GM21723 (cell line): ENCODE measurements around the gene AFAP1L1.

ENCODE experiments used
- ATAC-seq: cut with Tn5 transposase; IDR thresholded peaks from one replicate; pipeline ENCODE4 v1.9.1; 2021; ENCODE audit warnings: mild to moderate bottlenecking, moderate library complexity; ENCODE audit not compliant: unreplicated experiment

AFAP1L1 gene

GRCh38 chr5:149283626-149284480 lies 12.2 kb downstream of the AFAP1L1 start:
- ATAC-seq: no peak

- ATAC-seq: no peak
These were observed 12.8 kb downstream of the AFAP1L1 start for GRCh38 chr5:149284501-149284900.

- no peak for ATAC-seq
These were observed 13.5 kb downstream of the AFAP1L1 start for GRCh38 chr5:149285153-149285552.

- no peak for ATAC-seq
These were observed 16.8 kb downstream of the AFAP1L1 start for GRCh38 chr5:149288436-149288835.

GRCh38 chr5:149289301-149289700 lies 17.6 kb downstream of the AFAP1L1 start:
- ATAC-seq: no peak

GRCh38 chr5:149294872-149295829 lies 23.5 kb downstream of the AFAP1L1 start:
- no peak for ATAC-seq

GRCh38 chr5:149297340-149298025 lies 25.8 kb downstream of the AFAP1L1 start:
- no peak for ATAC-seq

GRCh38 chr5:149298163-149298562 lies 26.5 kb downstream of the AFAP1L1 start:
- ATAC-seq: no peak

- no peak for ATAC-seq
These were observed 27.3 kb downstream of the AFAP1L1 start for GRCh38 chr5:149298842-149299404.

GRCh38 chr5:149299451-149300054 lies 27.9 kb downstream of the AFAP1L1 start:
- ATAC-seq: no peak

- ATAC-seq: no peak
These were observed 28.8 kb downstream of the AFAP1L1 start for GRCh38 chr5:149300441-149300840.

GRCh38 chr5:149301049-149301743 lies 29.5 kb downstream of the AFAP1L1 start:
- ATAC-seq: no peak

GRCh38 chr5:149301744-149302380 lies 30.2 kb downstream of the AFAP1L1 start:
- no peak for ATAC-seq

GRCh38 chr5:149302641-149303040 lies 31.0 kb downstream of the AFAP1L1 start:
- ATAC-seq: no peak

- ATAC-seq: no peak
These were observed 31.6 kb downstream of the AFAP1L1 start for GRCh38 chr5:149303210-149303609.

GRCh38 chr5:149304195-149305078 lies 32.8 kb downstream of the AFAP1L1 start:
- no peak for ATAC-seq

GRCh38 chr5:149309354-149309753 lies 37.7 kb downstream of the AFAP1L1 start:
- ATAC-seq: no peak

- no peak for ATAC-seq
These were observed 38.8 kb downstream of the AFAP1L1 start for GRCh38 chr5:149310488-149310887.
